ENCODE measurements around the gene NAA10. TPM values are rescaled to one million over a fixed set of nuclear protein-coding genes. Genes with fewer than 3 reads are reported as not detected.

The NAA10 gene
- total RNA-seq, 1 experiment from 2014 or later, result 246 TPM

GRCh38 chrX:153947009-153947769 lies 12.4 kb upstream of the NAA10 start:
- H3K4me3 ChIP-seq (ENCODE audit: low read depth in 2 of 2, low read length in 2 of 2), result no peak overlapping the region
- POLR2A ChIA-PET, result interaction anchor here (1.6 kb wide), 1 partner anchor 19 kb away, joined by 5 read pairs; no protein-coding TSS in a partner anchor
- CTCF ChIA-PET, result interaction anchor here (0.6 to 4.8 kb wide), 9 partner anchors 12 to 181 kb away, joined by 3 to 45 read pairs (median 4); partner anchors contain the start of genes ARHGAP4 and NAA10
- no peaks in the 10 kb centered on the region; the same call in none of the 2 replicates for H3K36me3 ChIP-seq (ENCODE audit: control insufficient read depth, insufficient read depth, low read length)
- BruUV-seq (replicated peaks), result no TSS peak
- TF ChIP-seq POLR2AphosphoS5 (IDR thresholded peaks at IDR 0.05; ENCODE audit: low read depth, low read length) (peak; percentile 18; the same call in 1 of the 2 replicates), SIN3A (IDR thresholded peaks at IDR 0.05; ENCODE audit: borderline replicate concordance, insufficient read depth, low read depth, low read length) (no peak)
- H3K4me1 ChIP-seq (ENCODE audit: control insufficient read depth, insufficient read depth, low read length), result peaks cover 22% of the 10 kb centered on the region
- intact Hi-C loops (cut with micrococcal nuclease; ENCODE audit: unreplicated experiment) (loop anchor here (2.0 kb wide), 1 partner anchor 22 kb away; no protein-coding TSS in a partner anchor), in situ Hi-C loops (cut with HindIII; ENCODE audit: low pct_unique_long_range_greater_than_20kb, low sequenced_read_pairs) (no loop called here)
- H3K9me3 ChIP-seq (ENCODE audit: control insufficient read depth, insufficient read depth, low read depth, low read length), result no peaks in the 10 kb centered on the region
- ATAC-seq (peak; percentile 90), DNase-seq (ENCODE audit: low read depth, low spot score) (no peak)
- H3K27ac ChIP-seq (ENCODE audit: low read length), result peak overlapping the region; percentile 56
- no peaks in the 10 kb centered on the region for H3K27me3 ChIP-seq (ENCODE audit: control insufficient read depth, insufficient read depth, low read length)

GRCh38 chrX:153945956-153946943 lies 11.4 kb upstream of the NAA10 start:
- ATAC-seq (no peak), DNase-seq (ENCODE audit: low read depth, low spot score) (no peak)
- in situ Hi-C loops (cut with HindIII; ENCODE audit: low pct_unique_long_range_greater_than_20kb, low sequenced_read_pairs), result no loop called here
- Histone ChIP-seq H3K36me3 (ENCODE audit: control insufficient read depth, insufficient read depth, low read length) (no peaks in the 10 kb centered on the region; the same call in 1 of the 2 replicates), H3K4me1 (ENCODE audit: control insufficient read depth, insufficient read depth, low read length) (peaks cover 26% of the 10 kb centered on the region), H3K27me3 (ENCODE audit: control insufficient read depth, insufficient read depth, low read length) (no peaks in the 10 kb centered on the region), H3K9me3 (ENCODE audit: control insufficient read depth, insufficient read depth, low read depth, low read length) (no peaks in the 10 kb centered on the region), H3K4me3 (ENCODE audit: low read depth in 2 of 2, low read length in 2 of 2) (no peak overlapping the region), H3K27ac (ENCODE audit: low read length) (no peak overlapping the region)
- TF ChIP-seq SIN3A (IDR thresholded peaks at IDR 0.05; ENCODE audit: borderline replicate concordance, insufficient read depth, low read depth, low read length), result no peak
- peak; percentile 14; the same call in 1 of the 2 replicates for TF ChIP-seq POLR2AphosphoS5 (IDR thresholded peaks at IDR 0.05; ENCODE audit: low read depth, low read length)
- intact Hi-C loops (cut with micrococcal nuclease; ENCODE audit: unreplicated experiment), result loop anchor here (2.0 kb wide), 1 partner anchor 21 kb away; no protein-coding TSS in a partner anchor
- BruUV-seq (replicated peaks), result no TSS peak
- ChIA-PET CTCF (interaction anchor here (0.5 to 4.8 kb wide), 5 partner anchors 18 to 180 kb away, joined by 4 to 45 read pairs (median 8); partner anchors contain the start of gene ARHGAP4), POLR2A (interaction anchor here (0.7 kb wide), 1 partner anchor 174 kb away, joined by 11 read pairs; no protein-coding TSS in a partner anchor)

- no peak overlapping the region for H3K27ac ChIP-seq (ENCODE audit: low read length)
- no peaks in the 10 kb centered on the region for H3K9me3 ChIP-seq (ENCODE audit: control insufficient read depth, insufficient read depth, low read depth, low read length)
- in situ Hi-C loops (cut with HindIII; ENCODE audit: low pct_unique_long_range_greater_than_20kb, low sequenced_read_pairs) (no loop called here), intact Hi-C loops (cut with micrococcal nuclease; ENCODE audit: unreplicated experiment) (no loop called here)
- no peaks in the 10 kb centered on the region for H3K27me3 ChIP-seq (ENCODE audit: control insufficient read depth, insufficient read depth, low read length)
- ChIA-PET POLR2A (interaction anchor here (1.1 kb wide), 1 partner anchor 22 kb away, joined by 9 read pairs; no protein-coding TSS in a partner anchor), CTCF (interaction anchor here (0.6 to 4.8 kb wide), 4 partner anchors 20 to 922 kb away, joined by 3 to 45 read pairs (median 8); partner anchors contain the start of genes ARHGAP4 and IRAK1)
- H3K36me3 ChIP-seq (ENCODE audit: control insufficient read depth, insufficient read depth, low read length), result no peaks in the 10 kb centered on the region
- no TSS peak for BruUV-seq (replicated peaks)
- no peak for ATAC-seq
- DNase-seq (ENCODE audit: low read depth, low spot score), result no peak
- peaks cover 26% of the 10 kb centered on the region for H3K4me1 ChIP-seq (ENCODE audit: control insufficient read depth, insufficient read depth, low read length)
- TF ChIP-seq TCF7L2 (IDR thresholded peaks at IDR 0.05; ENCODE audit: low read depth, low read length) (no peak), SIN3A (IDR thresholded peaks at IDR 0.05; ENCODE audit: borderline replicate concordance, insufficient read depth, low read depth, low read length) (no peak), POLR2AphosphoS5 (IDR thresholded peaks at IDR 0.05; ENCODE audit: low read depth, low read length) (no peak), CTCF (IDR thresholded peaks at IDR 0.05) (no peak), REST (IDR thresholded peaks at IDR 0.05; ENCODE audit: insufficient read depth in 1 of 2, low read depth in 2 of 2, low read length in 1 of 2) (no peak)
- no peak overlapping the region for H3K4me3 ChIP-seq (ENCODE audit: low read depth in 2 of 2, low read length in 2 of 2)
Observed at GRCh38 chrX:153944800-153945150, 9.9 kb upstream of the NAA10 start.

Data from Panc1 (cell line).